CD4-positive, alpha-beta T cell (primary cell): ENCODE results near the gene ZBTB47. TPM values are rescaled to one million over a fixed set of nuclear protein-coding genes. Genes with fewer than 3 reads are reported as not detected.

Experiments
- ATAC-seq: fragments of 200-7000 bp; cut with Tn5 transposase; one replicate; pipeline ENCODE4 v1.10.0; 2022; ENCODE audit warnings: mild to moderate bottlenecking; ENCODE audit not compliant: poor library complexity
- CTCF ChIA-PET: fragments of 350-600 bp; sonication (Branson Sonifier 250); formaldehyde crosslinking; loops from one replicate; lab custom pipeline; 2021; ENCODE audit warnings: antibody characterized with exemption, inconsistent platforms; lab: Charles Lee
- POLR2A ChIA-PET: fragments of 350-600 bp; sonication (Branson Sonifier 250); formaldehyde crosslinking; loops from one replicate; lab custom pipeline; 2021; ENCODE audit warnings: antibody characterized with exemption, inconsistent platforms; lab: Charles Lee
- DNase-seq, 14 experiments: peaks; one replicate each; pipeline ENCODE4 v3.0.0-alpha.2; 2013 to 2020; ENCODE audit warnings: mixed read lengths in 2 of 14
- H3K27ac ChIP-seq, 2 donors: one replicate each; pipeline versions ENCODE4 v1.5.1 to v1.7.0; 2013; ENCODE audit warnings: low read length in 2 of 2, low read depth in 1 of 2, mild to moderate bottlenecking in 1 of 2
- H3K27me3 ChIP-seq, 2 experiments: 1 replicate in 1 of 2; 2 replicates in 1 of 2; pipeline versions ENCODE4 v1.6.1 to v1.7.0; 2013; ENCODE audit warnings: low read length in 2 of 2, control low read depth in 1 of 2, mild to moderate bottlenecking in 1 of 2, moderate library complexity in 1 of 2; ENCODE audit not compliant: insufficient read depth in 2 of 2, control insufficient read depth in 1 of 2
- H3K36me3 ChIP-seq: one replicate; pipeline ENCODE4 v1.6.1; 2013; ENCODE audit warnings: low read length, control low read depth; ENCODE audit not compliant: insufficient read depth
- H3K4me1 ChIP-seq: one replicate; pipeline ENCODE4 v1.6.1; 2013; ENCODE audit warnings: low read length, control low read depth; ENCODE audit not compliant: insufficient read depth
- H3K4me3 ChIP-seq: one replicate; pipeline ENCODE4 v1.5.1; 2013; ENCODE audit warnings: mild to moderate bottlenecking, low read length, moderate library complexity
- H3K9me3 ChIP-seq, 2 experiments: 1 replicate in 1 of 2; 2 replicates in 1 of 2; pipeline versions ENCODE4 v1.6.1 to v1.7.0; 2013; ENCODE audit warnings: low read length in 2 of 2, mild to moderate bottlenecking in 2 of 2, control low read depth in 1 of 2, moderate library complexity in 1 of 2; ENCODE audit not compliant: control insufficient read depth in 1 of 2, insufficient read depth in 1 of 2
- H3K27ac Mint-ChIP-seq: one replicate; pipeline ENCODE4 v1.8.0; 2020; ENCODE audit warnings: mixed read lengths
- H3K27me3 Mint-ChIP-seq: one replicate; pipeline ENCODE4 v1.8.0; 2021; ENCODE audit warnings: mixed read lengths
- H3K36me3 Mint-ChIP-seq: one replicate; pipeline ENCODE4 v1.8.0; 2021; ENCODE audit warnings: low read depth, mixed read lengths
- H3K4me1 Mint-ChIP-seq: one replicate; pipeline ENCODE4 v1.8.0; 2021; ENCODE audit warnings: low read depth, mixed read lengths
- H3K4me3 Mint-ChIP-seq: one replicate; pipeline ENCODE4 v1.8.0; 2020; ENCODE audit warnings: mild to moderate bottlenecking, mixed read lengths
- H3K9me3 Mint-ChIP-seq: one replicate; pipeline ENCODE4 v1.8.0; 2020; ENCODE audit warnings: mixed read lengths
- CTCF ChIP-seq: fragments of 200-600 bp; IDR thresholded peaks from one replicate; pipeline ENCODE4 v1.8.0; 2022; ENCODE audit warnings: antibody characterized with exemption, mild to moderate bottlenecking
- intact Hi-C, 2 experiments: fragments of 100-400 bp; cut with DNase I in 1 of 2; cut with micrococcal nuclease in 1 of 2; formaldehyde crosslinking; loops; one replicate each; pipeline versions ENCODE4 v1.15.1 to v1.9.0; 2023 to 2025; cut with DNase I, micrococcal nuclease
- total RNA-seq, 174 experiments: library from RNA in 2 of 174; stranded (reverse) in 2 of 174; gene quantifications; one replicate each; pipeline ENCODE4 v1.2.3 and lab custom pipeline; 2021 to 2026

The ZBTB47 gene
- total RNA-seq, 2 experiments from 2014 or later: 0.47 to 0.80 TPM

- no peak for ATAC-seq
- Mint-ChIP-seq H3K27ac (no peak overlapping the region), H3K4me3 (no peak overlapping the region), H3K4me1 (no peaks in the 10 kb centered on the region), H3K9me3 (no peaks in the 10 kb centered on the region), H3K36me3 (no peaks in the 10 kb centered on the region), H3K27me3 (peaks cover 6% of the 10 kb centered on the region)
- POLR2A ChIA-PET: no interaction called here
- Histone ChIP-seq H3K27me3 (no peaks in the 10 kb centered on the region), H3K9me3 (peaks cover 0 to 12% of the 10 kb centered on the region in 2 experiments), H3K27ac (no peak overlapping the region), H3K36me3 (no peaks in the 10 kb centered on the region), H3K4me3 (no peak overlapping the region), H3K4me1 (peaks cover 9% of the 10 kb centered on the region)
- intact Hi-C loops: no loop called here
- no peak for TF ChIP-seq CTCF
- CTCF ChIA-PET: no interaction called here
- peak in 1 of 14 experiments; percentile 21 for DNase-seq
These were observed 50.8 kb downstream of the ZBTB47 start for GRCh38 chr3:42704136-42704841.

- Mint-ChIP-seq H3K4me3 (no peak overlapping the region), H3K27ac (no peak overlapping the region), H3K4me1 (no peaks in the 10 kb centered on the region), H3K27me3 (peaks cover 6% of the 10 kb centered on the region), H3K9me3 (no peaks in the 10 kb centered on the region), H3K36me3 (no peaks in the 10 kb centered on the region)
- Histone ChIP-seq H3K36me3 (no peaks in the 10 kb centered on the region), H3K4me3 (no peak overlapping the region), H3K27me3 (no peaks in the 10 kb centered on the region), H3K4me1 (peaks cover 6% of the 10 kb centered on the region), H3K9me3 (peaks cover 0 to 12% of the 10 kb centered on the region in 2 experiments), H3K27ac (no peak overlapping the region)
- DNase-seq: peak in 1 of 14 experiments; percentile 17
- ChIA-PET POLR2A (no interaction called here), CTCF (no interaction called here)
- TF ChIP-seq CTCF: no peak
- intact Hi-C loops: no loop called here
- ATAC-seq: no peak
These were observed 51.7 kb downstream of the ZBTB47 start for GRCh38 chr3:42705058-42705767.

GRCh38 chr3:42705962-42706585 lies 52.6 kb downstream of the ZBTB47 start:
- peaks cover 4% of the 10 kb centered on the region for H3K27me3 Mint-ChIP-seq
- H3K4me3 Mint-ChIP-seq: no peak overlapping the region
- Histone ChIP-seq H3K4me1 (peaks cover 6% of the 10 kb centered on the region), H3K36me3 (no peaks in the 10 kb centered on the region), H3K27ac (no peak overlapping the region), H3K9me3 (peaks cover 0 to 12% of the 10 kb centered on the region in 2 experiments), H3K27me3 (no peaks in the 10 kb centered on the region), H3K4me3 (no peak overlapping the region)
- H3K36me3 Mint-ChIP-seq: no peaks in the 10 kb centered on the region
- intact Hi-C loops: no loop called here
- H3K27ac Mint-ChIP-seq: no peak overlapping the region
- ChIA-PET CTCF (no interaction called here), POLR2A (no interaction called here)
- ATAC-seq: no peak
- H3K9me3 Mint-ChIP-seq: no peaks in the 10 kb centered on the region
- TF ChIP-seq CTCF: no peak
- peak in 1 of 14 experiments; percentile 15 for DNase-seq
- H3K4me1 Mint-ChIP-seq: no peaks in the 10 kb centered on the region
